GM12878 (cell line): ENCODE data around the gene VEGFA. TPM values are rescaled to one million over a fixed set of nuclear protein-coding genes. Genes with fewer than 3 reads are reported as not detected.

ENCODE experiments used
- ATAC-seq: fragments of 200-7000 bp; cut with Tn5 transposase; 3 replicates; pipeline ENCODE4 v1.9.1; 2020; ENCODE audit warnings: mild to moderate bottlenecking, moderate library complexity
- BruUV-seq: library from RNA; stranded (reverse); fragments of 400-500 nt; replicated peaks from 2 replicates; lab custom pipeline; 2021; lab: Mats Ljungman, UMichigan
- CTCF ChIA-PET: fragments of 300-600 bp; sonication (Branson Sonifier 250); formaldehyde crosslinking; extraction: SDS; loops from one replicate; lab custom pipeline; 2021; ENCODE audit warnings: inconsistent platforms; lab: Yijun Ruan, JAX
- POLR2A ChIA-PET: fragments of 350-600 bp; formaldehyde crosslinking; extraction: SDS; loops from one replicate; lab custom pipeline; 2021; ENCODE audit warnings: inconsistent platforms; lab: Charles Lee
- RAD21 ChIA-PET: fragments of 300-600 bp; sonication (Branson Sonifier 250); formaldehyde crosslinking; loops from one replicate; lab custom pipeline; 2023; ENCODE audit warnings: antibody characterized with exemption; ENCODE audit not compliant: unreplicated experiment; lab: Charles Lee
- SMC1A ChIA-PET: fragments of 300-600 bp; sonication (Branson Sonifier 250); formaldehyde crosslinking; loops from one replicate; lab custom pipeline; 2023; ENCODE audit not compliant: unreplicated experiment, uncharacterized antibody; lab: Charles Lee
- DNase-seq: peaks from one replicate; pipeline ENCODE4 v3.0.0-alpha.2; 2011; ENCODE audit warnings: low read depth, low spot score
- FAIRE-seq: peaks from 3 replicates; lab custom pipeline; 2011; peaks lifted over from hg19 to GRCh38; lab: Jason Lieb, UNC
- H2AFZ ChIP-seq: 2 replicates; pipeline ENCODE4 v1.6.0; 2011; ENCODE audit warnings: low read depth, low read length, control low read depth; ENCODE audit not compliant: control insufficient read depth
- H3K27ac ChIP-seq: 2 replicates; pipeline ENCODE4 v1.5.1; 2011; ENCODE audit warnings: control low read depth; ENCODE audit not compliant: control insufficient read depth, insufficient read depth
- H3K27me3 ChIP-seq, 2 experiments: replicated peaks in 1 of 2; 2 replicates each; pipeline versions ENCODE4 v1.6.0 to v1.6.1; 2011; ENCODE audit warnings: low read length in 1 of 2; ENCODE audit not compliant: control insufficient read depth in 2 of 2, insufficient read depth in 2 of 2
- H3K36me3 ChIP-seq, 2 experiments: 2 replicates each; pipeline ENCODE4 v1.5.1; 2011; ENCODE audit warnings: low read length in 1 of 2; ENCODE audit not compliant: control insufficient read depth in 2 of 2, insufficient read depth in 2 of 2
- H3K4me1 ChIP-seq: 2 replicates; pipeline ENCODE4 v1.6.1; 2011; ENCODE audit warnings: mild to moderate bottlenecking, low read length, moderate library complexity, mixed read lengths; ENCODE audit not compliant: control insufficient read depth, insufficient read depth
- H3K4me2 ChIP-seq: 2 replicates; pipeline ENCODE4 v1.6.0; 2011; ENCODE audit warnings: control low read depth; ENCODE audit not compliant: control insufficient read depth, insufficient read depth
- H3K4me3 ChIP-seq: fragments of 200-600 bp; sonication (generic); 2 replicates; pipeline ENCODE4 v1.5.1; 2016
- H3K79me2 ChIP-seq: 2 replicates; pipeline ENCODE4 v1.6.0; 2011; ENCODE audit warnings: low read length; ENCODE audit not compliant: control insufficient read depth, insufficient read depth
- H3K9ac ChIP-seq: 2 replicates; pipeline ENCODE4 v1.8.0; 2011; ENCODE audit warnings: low read length, control low read depth, mixed read lengths; ENCODE audit not compliant: control insufficient read depth, insufficient read depth
- H3K9me3 ChIP-seq: replicated peaks from 3 replicates; pipeline ENCODE4 v1.5.1; 2011; ENCODE audit warnings: mild to moderate bottlenecking, low read length; ENCODE audit not compliant: control insufficient read depth, insufficient read depth
- H4K20me1 ChIP-seq: 2 replicates; pipeline ENCODE4 v1.6.0; 2011; ENCODE audit not compliant: control insufficient read depth, insufficient read depth
- ASH2L ChIP-seq: fragments of 300-600, 200-600 bp; sonication (generic); IDR thresholded peaks from 2 replicates; pipeline ENCODE4 v1.6.1; 2017; ENCODE audit warnings: low read depth, mild to moderate bottlenecking, borderline replicate concordance
- BACH1 ChIP-seq: fragments of 450-650 bp; IDR thresholded peaks from 2 replicates; pipeline ENCODE4 v1.6.1; 2017; ENCODE audit warnings: mild to moderate bottlenecking, borderline replicate concordance
- DPF2 ChIP-seq: fragments of 450-650 bp; IDR thresholded peaks from 2 replicates; pipeline ENCODE4 v1.6.1; 2017; ENCODE audit warnings: mild to moderate bottlenecking
- IKZF1 ChIP-seq: fragments of 450-650 bp; conservative IDR thresholded peaks from 2 replicates; pipeline ENCODE4 v1.6.1; 2017; ENCODE audit warnings: antibody characterized with exemption, mild to moderate bottlenecking
- MTA2 ChIP-seq: fragments of 450-650 bp; IDR thresholded peaks from 2 replicates; pipeline ENCODE4 v1.6.1; 2016; ENCODE audit warnings: low read depth, mild to moderate bottlenecking, moderate library complexity
- NFXL1 ChIP-seq: fragments of 450-650 bp; IDR thresholded peaks from 2 replicates; pipeline ENCODE4 v1.6.1; 2017; ENCODE audit warnings: antibody characterized with exemption, mild to moderate bottlenecking, borderline replicate concordance
- NFYA ChIP-seq: IDR thresholded peaks from 2 replicates; pipeline ENCODE4 v1.6.1; 2011; ENCODE audit warnings: low read depth, mild to moderate bottlenecking, low read length, improper control_type of control experiment, borderline replicate concordance
- RAD51 ChIP-seq: fragments of 450-650 bp; IDR thresholded peaks from 2 replicates; pipeline ENCODE4 v1.6.1; 2016; ENCODE audit warnings: moderate library complexity, mild to moderate bottlenecking, inconsistent platforms
- RFX5 ChIP-seq: IDR thresholded peaks from 2 replicates; pipeline ENCODE4 v1.6.1; 2011; ENCODE audit warnings: low read depth, low read length, improper control_type of control experiment
- SIN3A ChIP-seq: IDR thresholded peaks from 2 replicates; pipeline ENCODE4 v1.6.1; 2012; ENCODE audit warnings: low read depth, low read length, improper control_type of control experiment
- SMAD5 ChIP-seq: IDR thresholded peaks from 2 replicates; pipeline ENCODE4 v1.6.1; 2016; ENCODE audit warnings: antibody characterized with exemption, low read depth
- SUZ12 ChIP-seq: fragments of 200-600 bp; sonication (generic); IDR thresholded peaks from one replicate; pipeline ENCODE4 v1.6.1; 2018; ENCODE audit warnings: antibody characterized with exemption, mild to moderate bottlenecking; ENCODE audit not compliant: unreplicated experiment
- ZBED1 ChIP-seq: IDR thresholded peaks from 2 replicates; pipeline ENCODE4 v1.6.1; 2016; ENCODE audit warnings: borderline replicate concordance
- WGBS: methylation state at CpG from one replicate; pipeline ENCODE4 v1.1.6; 2016; ENCODE audit warnings: low lambda C conversion rate; ENCODE audit not compliant: insufficient replicate concordance, insufficient coverage; ENCODE audit errors: missing lambda C conversion rate; 5-methylcytosine and 5-hydroxymethylcytosine counted together
- in situ Hi-C: fragments of 300-500 bp; cut with MboI; formaldehyde crosslinking; loops from 9 replicates; pipeline ENCODE4 v1.14.3; 2018; ENCODE audit warnings: mixed read lengths
- intact Hi-C: fragments of 100-400 bp; cut with micrococcal nuclease; formaldehyde crosslinking; loops from one replicate; pipeline ENCODE4 v1.14.2; 2022; ENCODE audit not compliant: unreplicated experiment
- polyA plus RNA-seq, 11 experiments: library from polyadenylated mRNA; depleted of rRNA in 4 of 11; unstranded in 6 of 11; stranded (reverse) in 5 of 11; fragments of >200 nt; fragmentation: Nextera tagmentation in 4 of 11; fragmentation: Illumina TruSeq in 1 of 11; extraction: Ambion mirVana in 4 of 11; extraction: Trizol in 1 of 11; gene quantifications; 1 replicate in 1 of 11; 2 replicates in 10 of 11; pipeline versions ENCODE4 v1.2.1 to v1.2.3, GENCODE V29; 2011 to 2016; ENCODE audit warnings: inconsistent platforms in 2 of 11, missing spikeins in 2 of 11, low read depth in 1 of 11
- total RNA-seq, 4 experiments: library from RNA; depleted of rRNA in 3 of 4; stranded (reverse); fragments of >200 nt in 3 of 4; fragmentation: Illumina TruSeq in 1 of 4; extraction: Trizol in 1 of 4; gene quantifications; 2 replicates each; pipeline versions ENCODE4 v1.2.1 to v1.2.3, GENCODE V29; 2013 to 2021
- TF ChIP-seq, protein P1 (sequence below): fragments of 450-650 bp; formaldehyde crosslinking; IDR thresholded peaks from 2 replicates; pipeline ENCODE4 v1.5.0; 2022; ENCODE audit warnings: mild to moderate bottlenecking, missing genetic modification characterization
- TF ChIP-seq, protein P2 (sequence below): fragments of 150-350 bp; IDR thresholded peaks from 2 replicates; pipeline ENCODE4 v1.6.1; 2014; ENCODE audit warnings: mild to moderate bottlenecking, low read depth, low read length
- TF ChIP-seq, protein P3 (sequence below): IDR thresholded peaks from 2 replicates; pipeline ENCODE4 v1.6.1; 2011; ENCODE audit warnings: low read depth, mild to moderate bottlenecking, low read length, moderate library complexity, borderline replicate concordance; ENCODE audit errors: extremely low read depth

VEGFA gene
- total and polyA plus RNA-seq, 10 of the 15 experiments (the other 5 are each of a cell fraction or from before 2014, with no cell fraction given) = 0.96 to 140 (median 16.9) TPM

DNA sequence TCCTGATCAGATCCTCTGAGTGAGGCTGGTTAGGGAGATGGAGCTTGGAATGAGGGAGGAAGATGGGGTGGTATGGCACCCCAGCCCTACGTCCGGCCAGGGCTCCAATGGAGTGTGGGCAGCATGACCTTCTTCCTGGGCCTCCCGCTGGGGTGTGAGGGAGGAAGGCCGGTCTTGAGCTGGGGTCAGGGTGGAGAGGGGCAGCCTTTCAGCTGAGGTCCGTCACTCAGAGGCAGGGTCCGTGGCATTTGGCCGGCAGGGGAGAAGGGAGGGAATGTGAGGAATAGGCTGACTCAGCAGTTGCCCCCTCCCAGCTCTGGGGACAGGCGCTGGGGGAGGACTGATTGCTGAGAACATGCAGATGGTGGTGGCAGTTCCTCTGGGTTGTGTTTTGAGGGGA lies 25.5 kb upstream of the VEGFA start:
- Histone ChIP-seq H3K9me3 (no peaks in the 10 kb centered on the region), H3K9ac (no peak overlapping the region), H3K36me3 (no peaks in the 10 kb centered on the region), H2AFZ (no peak overlapping the region), H3K4me3 (no peak overlapping the region), H3K79me2 (no peaks in the 10 kb centered on the region), H3K4me2 (no peak overlapping the region), H3K27me3 (no peaks in the 10 kb centered on the region), H3K4me1 (no peaks in the 10 kb centered on the region), H4K20me1 (no peaks in the 10 kb centered on the region), H3K27ac (no peak overlapping the region)
- TF ChIP-seq SMAD5 (no peak), IKZF1 (no peak), ASH2L (no peak), ZBED1 (no peak), NFXL1 (no peak), RAD51 (no peak), SUZ12 (no peak), BACH1 (no peak), DPF2 (no peak), RFX5 (no peak), MTA2 (no peak), SIN3A (no peak), NFYA (no peak)
- TF ChIP-seq, protein P1, sequence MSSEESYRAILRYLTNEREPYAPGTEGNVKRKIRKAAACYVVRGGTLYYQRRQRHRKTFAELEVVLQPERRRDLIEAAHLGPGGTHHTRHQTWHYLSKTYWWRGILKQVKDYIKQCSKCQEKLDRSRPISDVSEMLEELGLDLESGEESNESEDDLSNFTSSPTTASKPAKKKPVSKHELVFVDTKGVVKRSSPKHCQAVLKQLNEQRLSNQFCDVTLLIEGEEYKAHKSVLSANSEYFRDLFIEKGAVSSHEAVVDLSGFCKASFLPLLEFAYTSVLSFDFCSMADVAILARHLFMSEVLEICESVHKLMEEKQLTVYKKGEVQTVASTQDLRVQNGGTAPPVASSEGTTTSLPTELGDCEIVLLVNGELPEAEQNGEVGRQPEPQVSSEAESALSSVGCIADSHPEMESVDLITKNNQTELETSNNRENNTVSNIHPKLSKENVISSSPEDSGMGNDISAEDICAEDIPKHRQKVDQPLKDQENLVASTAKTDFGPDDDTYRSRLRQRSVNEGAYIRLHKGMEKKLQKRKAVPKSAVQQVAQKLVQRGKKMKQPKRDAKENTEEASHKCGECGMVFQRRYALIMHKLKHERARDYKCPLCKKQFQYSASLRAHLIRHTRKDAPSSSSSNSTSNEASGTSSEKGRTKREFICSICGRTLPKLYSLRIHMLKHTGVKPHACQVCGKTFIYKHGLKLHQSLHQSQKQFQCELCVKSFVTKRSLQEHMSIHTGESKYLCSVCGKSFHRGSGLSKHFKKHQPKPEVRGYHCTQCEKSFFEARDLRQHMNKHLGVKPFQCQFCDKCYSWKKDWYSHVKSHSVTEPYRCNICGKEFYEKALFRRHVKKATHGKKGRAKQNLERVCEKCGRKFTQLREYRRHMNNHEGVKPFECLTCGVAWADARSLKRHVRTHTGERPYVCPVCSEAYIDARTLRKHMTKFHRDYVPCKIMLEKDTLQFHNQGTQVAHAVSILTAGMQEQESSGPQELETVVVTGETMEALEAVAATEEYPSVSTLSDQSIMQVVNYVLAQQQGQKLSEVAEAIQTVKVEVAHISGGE = no peak
- TF ChIP-seq, protein P2, sequence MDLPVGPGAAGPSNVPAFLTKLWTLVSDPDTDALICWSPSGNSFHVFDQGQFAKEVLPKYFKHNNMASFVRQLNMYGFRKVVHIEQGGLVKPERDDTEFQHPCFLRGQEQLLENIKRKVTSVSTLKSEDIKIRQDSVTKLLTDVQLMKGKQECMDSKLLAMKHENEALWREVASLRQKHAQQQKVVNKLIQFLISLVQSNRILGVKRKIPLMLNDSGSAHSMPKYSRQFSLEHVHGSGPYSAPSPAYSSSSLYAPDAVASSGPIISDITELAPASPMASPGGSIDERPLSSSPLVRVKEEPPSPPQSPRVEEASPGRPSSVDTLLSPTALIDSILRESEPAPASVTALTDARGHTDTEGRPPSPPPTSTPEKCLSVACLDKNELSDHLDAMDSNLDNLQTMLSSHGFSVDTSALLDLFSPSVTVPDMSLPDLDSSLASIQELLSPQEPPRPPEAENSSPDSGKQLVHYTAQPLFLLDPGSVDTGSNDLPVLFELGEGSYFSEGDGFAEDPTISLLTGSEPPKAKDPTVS = no peak
- TF ChIP-seq, protein P3, sequence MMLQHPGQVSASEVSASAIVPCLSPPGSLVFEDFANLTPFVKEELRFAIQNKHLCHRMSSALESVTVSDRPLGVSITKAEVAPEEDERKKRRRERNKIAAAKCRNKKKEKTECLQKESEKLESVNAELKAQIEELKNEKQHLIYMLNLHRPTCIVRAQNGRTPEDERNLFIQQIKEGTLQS = no peak
- ATAC-seq (no peak), FAIRE-seq (no peak), DNase-seq (no peak)
- RAD21 ChIA-PET = no interaction called here
- POLR2A ChIA-PET = interaction anchor here (0.9 to 2.1 kb wide), 3 partner anchors 8 to 20 kb away, joined by 3 to 5 read pairs (median 4); no protein-coding TSS in a partner anchor
- intact Hi-C loops (no loop called here), in situ Hi-C loops (no loop called here)
- 64% methylated on average over 8 of the region's 8 CpGs for WGBS
- BruUV-seq = no TSS peak
- SMC1A ChIA-PET = interaction anchor here (1.7 kb wide), 1 partner anchor 19 kb away, joined by 7 read pairs; no protein-coding TSS in a partner anchor
- CTCF ChIA-PET = interaction anchor here (1.0 to 3.5 kb wide), 7 partner anchors 9 to 335 kb away, joined by 3 to 13 read pairs (median 7); no protein-coding TSS in a partner anchor
